ENCODE results near the gene SLC49A3.
"Not testable (repeated sequence)": the region's sequence is repeated elsewhere in the genome, so short reads cannot be mapped to it uniquely, and the experiment has no call there.

Gene SLC49A3

DNA sequence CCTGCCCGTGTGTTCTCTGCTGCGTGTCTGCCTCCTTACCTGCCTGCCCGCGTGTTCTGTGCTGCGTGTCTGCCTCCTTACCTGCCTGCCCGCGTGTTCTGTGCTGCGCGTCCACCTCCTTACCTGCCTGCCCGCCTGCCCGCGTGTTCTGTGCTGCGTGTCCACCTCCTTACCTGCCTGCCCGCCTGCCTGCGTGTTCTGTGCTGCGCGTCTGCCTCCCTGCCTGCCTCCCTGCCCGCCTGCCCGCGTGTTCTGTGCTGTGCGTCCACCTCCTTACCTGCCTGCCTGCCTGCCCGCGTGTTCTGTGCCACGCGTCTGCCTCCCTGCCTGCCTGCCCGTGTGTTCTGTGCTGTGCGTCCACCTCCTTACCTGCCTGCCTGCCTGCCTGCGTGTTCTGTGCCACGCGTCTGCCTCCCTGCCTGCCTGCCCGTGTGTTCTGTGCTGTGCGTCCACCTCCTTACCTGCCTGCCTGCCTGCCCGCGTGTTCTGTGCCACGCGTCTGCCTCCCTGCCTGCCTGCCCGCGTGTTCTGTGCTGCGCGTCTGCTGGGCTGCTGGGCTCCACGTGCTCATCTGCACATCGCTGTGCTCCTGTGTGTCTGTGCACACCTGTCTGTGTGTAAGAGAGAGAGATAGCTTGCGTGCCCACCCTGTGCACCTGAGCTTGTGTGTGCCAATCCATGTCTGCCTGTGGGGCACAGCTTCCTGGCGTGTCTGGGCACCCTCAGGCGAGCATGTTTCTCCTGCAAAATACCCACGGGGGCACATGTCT lies 53.7 kb downstream of the SLC49A3 start:
- not testable (repeated sequence) for DNase-seq (ENCODE audit: extremely low read depth in 1 of 2, low read depth in 1 of 2)

GRCh38 chr4:634599-634985 lies 54.4 kb downstream of the SLC49A3 start:
- no peak for DNase-seq (ENCODE audit: extremely low read depth in 1 of 2, low read depth in 1 of 2)

DNA sequence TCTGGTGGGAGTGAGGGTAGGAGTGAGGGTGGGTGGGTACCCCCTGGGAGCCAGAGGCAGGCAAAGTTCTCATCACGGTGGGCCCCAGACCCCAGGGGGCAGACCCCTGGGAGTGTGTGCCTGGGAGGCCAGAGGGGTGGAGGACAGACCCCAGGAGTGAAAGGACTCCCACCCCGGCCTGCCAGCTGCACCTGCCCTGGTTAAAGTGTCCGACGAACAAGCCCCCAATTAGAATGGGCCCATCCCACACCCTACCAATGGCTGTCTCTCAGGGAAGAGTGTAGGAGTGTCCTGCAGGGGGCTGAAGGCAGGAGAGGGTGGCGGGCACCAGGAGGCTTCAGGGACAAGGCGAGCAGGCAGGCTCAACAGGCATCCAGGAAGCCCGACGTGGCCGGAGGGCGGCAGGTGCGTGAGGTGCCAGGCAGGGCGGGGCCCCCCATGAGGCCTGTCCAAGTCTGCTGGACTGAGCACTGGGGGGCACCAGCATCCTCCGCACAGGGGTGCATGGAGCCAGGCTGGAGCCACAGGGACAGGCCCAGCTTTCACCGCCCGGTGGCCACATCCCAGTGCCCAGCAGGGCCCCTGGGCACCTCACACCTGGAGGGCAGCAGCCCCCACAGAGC lies 54.9 kb downstream of the SLC49A3 start:
- no peak for DNase-seq (ENCODE audit: extremely low read depth in 1 of 2, low read depth in 1 of 2)

- DNase-seq (ENCODE audit: extremely low read depth in 1 of 2, low read depth in 1 of 2) = no peak
Measured at GRCh38 chr4:633406-633805, 55.5 kb downstream of the SLC49A3 start.

DNA sequence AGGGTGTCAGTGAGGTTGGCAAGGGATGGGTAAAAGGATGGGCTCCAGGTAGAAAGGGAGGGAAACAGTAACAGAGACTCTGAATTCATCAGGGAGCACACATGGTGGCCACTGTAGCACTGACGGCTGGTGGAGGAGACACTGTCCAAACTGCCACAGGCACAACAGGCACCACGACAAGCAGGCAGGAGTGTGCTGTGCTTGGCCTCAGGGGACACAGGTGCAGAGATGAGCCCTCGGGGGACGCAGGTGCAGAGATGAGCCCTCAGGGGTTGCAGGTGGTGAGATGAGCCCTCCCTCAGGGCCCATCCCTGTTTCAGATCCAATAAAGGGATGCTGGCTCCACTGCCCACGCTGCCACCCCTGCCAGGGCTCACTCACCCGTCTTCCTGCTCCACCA lies 56.0 kb downstream of the SLC49A3 start:
- DNase-seq (ENCODE audit: extremely low read depth in 1 of 2, low read depth in 1 of 2) = no peak

DNA sequence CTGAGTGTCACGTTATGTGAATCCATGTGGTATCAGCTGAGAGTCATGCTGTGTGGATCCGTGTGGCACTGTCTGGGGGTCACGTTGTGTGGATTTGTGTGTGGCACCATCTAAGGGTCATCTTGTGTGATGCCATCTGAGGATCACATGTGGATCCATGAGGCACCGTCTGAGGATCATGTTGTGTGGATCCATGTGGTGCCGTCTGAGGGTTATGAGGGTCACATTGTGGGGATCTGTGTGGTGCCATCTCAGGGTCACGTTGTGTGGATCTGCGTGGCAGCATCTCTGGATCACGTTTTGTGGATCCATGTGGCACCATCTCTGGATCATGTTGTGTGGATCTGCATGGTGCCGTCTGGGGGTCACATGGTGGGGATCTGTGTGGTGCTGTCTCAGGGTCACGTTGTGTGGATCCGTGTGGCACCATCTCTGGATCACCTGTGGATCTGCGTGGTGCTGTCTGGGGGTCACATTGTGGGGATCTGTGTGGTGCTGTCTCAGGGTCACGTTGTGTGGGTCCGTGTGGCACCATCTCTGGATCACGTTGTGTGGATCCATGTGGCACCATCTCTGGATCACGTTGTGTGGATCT lies 56.7 kb downstream of the SLC49A3 start:
- DNase-seq (ENCODE audit: extremely low read depth in 1 of 2, low read depth in 1 of 2) = no peak
